ENCODE measurements around the gene BRMS1L. TPM values are rescaled to one million over a fixed set of nuclear protein-coding genes. Genes with fewer than 3 reads are reported as not detected.
A peak's percentile ranks its signal among the peaks of the same experiment; 100 is the strongest.

BRMS1L gene
- total and polyA plus RNA-seq, 2 of the 13 experiments (the other 11 are each of a cell fraction or from before 2014, with no cell fraction given): 21.1 to 23.8 TPM

GRCh38 chr14:35826218-35826951 is at the start of gene BRMS1L (continued):
- TF ChIP-seq ZBTB39 (CRISPR knock-in tag; IDR thresholded peaks at IDR 0.05) (no peak), ZEB1 (IDR thresholded peaks at IDR 0.05; ENCODE audit: insufficient replicate concordance, low read depth) (peak; percentile 79), SP2 (CRISPR knock-in tag; IDR thresholded peaks at IDR 0.05) (peak; percentile 88), ZNF501 (CRISPR knock-in tag; IDR thresholded peaks at IDR 0.05) (peak; percentile 100), ZNF414 (CRISPR knock-in tag; IDR thresholded peaks at IDR 0.05) (peak; percentile 100), NR2F6 (IDR thresholded peaks at IDR 0.05) (no peak), NR2F6 (CRISPR knock-in tag; IDR thresholded peaks at IDR 0.05) (peak; percentile 59; the same call in 1 of the 2 replicates), SATB2 (CRISPR knock-in tag; IDR thresholded peaks at IDR 0.05) (no peak; the same call in 1 of the 2 replicates), ZNF773 (CRISPR knock-in tag; IDR thresholded peaks at IDR 0.05; ENCODE audit: borderline replicate concordance) (peak; percentile 94; the same call in 1 of the 2 replicates), POGK (CRISPR knock-in tag; conservative IDR thresholded peaks at IDR 0.05) (peak; percentile 100), EZH2 (conservative IDR thresholded peaks at IDR 0.05; ENCODE audit: low read depth, low read length) (no peak)
- TF ChIP-seq, protein P1, sequence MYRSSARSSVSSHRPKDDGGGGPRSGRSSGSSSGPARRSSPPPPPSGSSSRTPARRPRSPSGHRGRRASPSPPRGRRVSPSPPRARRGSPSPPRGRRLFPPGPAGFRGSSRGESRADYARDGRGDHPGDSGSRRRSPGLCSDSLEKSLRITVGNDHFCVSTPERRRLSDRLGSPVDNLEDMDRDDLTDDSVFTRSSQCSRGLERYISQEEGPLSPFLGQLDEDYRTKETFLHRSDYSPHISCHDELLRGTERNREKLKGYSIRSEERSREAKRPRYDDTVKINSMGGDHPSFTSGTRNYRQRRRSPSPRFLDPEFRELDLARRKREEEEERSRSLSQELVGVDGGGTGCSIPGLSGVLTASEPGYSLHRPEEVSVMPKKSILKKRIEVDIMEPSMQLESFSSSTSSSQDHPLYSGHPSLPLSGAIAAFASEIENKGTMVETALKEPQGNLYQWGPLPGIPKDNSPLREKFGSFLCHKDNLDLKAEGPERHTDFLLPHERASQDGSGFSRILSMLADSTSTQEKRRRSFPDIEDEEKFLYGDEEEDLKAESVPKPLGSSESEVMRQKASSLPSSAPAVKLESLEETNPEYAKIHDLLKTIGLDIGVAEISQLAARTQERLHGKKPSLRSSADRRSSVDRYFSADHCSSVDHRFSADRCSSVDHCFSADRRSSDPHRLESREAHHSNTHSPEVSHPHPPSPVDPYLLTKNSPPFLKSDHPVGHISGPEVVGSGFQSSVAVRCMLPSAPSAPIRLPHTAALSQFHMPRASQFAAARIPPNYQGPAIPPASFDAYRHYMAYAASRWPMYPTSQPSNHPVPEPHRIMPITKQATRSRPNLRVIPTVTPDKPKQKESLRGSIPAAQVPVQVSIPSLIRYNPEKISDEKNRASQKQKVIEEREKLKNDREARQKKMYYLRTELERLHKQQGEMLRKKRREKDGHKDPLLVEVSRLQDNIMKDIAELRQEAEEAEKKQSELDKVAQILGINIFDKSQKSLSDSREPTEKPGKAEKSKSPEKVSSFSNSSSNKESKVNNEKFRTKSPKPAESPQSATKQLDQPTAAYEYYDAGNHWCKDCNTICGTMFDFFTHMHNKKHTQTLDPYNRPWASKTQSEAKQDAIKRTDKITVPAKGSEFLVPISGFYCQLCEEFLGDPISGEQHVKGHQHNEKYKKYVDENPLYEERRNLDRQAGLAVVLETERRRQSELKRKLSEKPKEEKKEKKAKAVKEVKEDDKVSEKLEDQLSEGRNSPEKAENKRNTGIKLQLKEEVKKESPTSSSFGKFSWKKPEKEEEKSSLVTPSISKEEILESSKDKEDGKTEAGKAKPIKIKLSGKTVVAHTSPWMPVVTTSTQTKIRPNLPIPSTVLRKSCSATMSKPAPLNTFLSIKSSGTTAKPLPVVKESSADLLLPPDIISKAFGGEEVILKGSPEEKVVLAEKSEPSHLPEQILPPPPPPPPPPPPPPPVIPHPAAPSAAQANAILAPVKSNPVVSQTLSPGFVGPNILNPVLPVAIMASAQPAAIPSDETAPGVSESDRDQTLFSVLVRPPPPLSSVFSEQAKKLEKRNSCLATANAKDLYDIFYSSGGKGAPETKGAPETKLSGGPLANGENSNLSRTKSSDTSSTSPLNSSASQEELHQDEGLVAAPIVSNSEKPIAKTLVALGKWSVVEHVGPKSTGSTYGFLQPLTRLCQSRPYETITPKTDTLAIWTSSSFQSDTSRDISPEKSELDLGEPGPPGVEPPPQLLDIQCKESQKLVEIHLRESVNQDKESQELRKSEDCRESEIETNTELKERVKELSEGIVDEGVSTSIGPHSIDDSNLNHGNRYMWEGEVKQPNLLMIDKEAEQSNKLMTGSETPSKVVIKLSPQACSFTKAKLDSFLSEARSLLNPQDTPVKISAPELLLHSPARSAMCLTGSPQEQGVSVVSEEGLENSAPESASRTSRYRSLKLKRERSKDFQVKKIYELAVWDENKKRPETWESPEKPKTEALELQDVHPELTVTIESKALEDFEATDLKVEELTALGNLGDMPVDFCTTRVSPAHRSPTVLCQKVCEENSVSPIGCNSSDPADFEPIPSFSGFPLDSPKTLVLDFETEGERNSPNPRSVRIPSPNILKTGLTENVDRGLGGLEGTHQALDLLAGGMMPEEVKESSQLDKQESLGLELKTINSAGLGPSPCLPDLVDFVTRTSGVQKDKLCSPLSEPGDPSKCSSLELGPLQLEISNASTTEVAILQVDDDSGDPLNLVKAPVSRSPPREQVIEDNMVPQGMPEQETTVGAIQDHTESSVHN (CRISPR knock-in tag; IDR thresholded peaks at IDR 0.05): peak; percentile 98
- TF ChIP-seq, protein P2, sequence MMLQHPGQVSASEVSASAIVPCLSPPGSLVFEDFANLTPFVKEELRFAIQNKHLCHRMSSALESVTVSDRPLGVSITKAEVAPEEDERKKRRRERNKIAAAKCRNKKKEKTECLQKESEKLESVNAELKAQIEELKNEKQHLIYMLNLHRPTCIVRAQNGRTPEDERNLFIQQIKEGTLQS (CRISPR knock-in tag; IDR thresholded peaks at IDR 0.05): peak; percentile 83

All from HepG2 (cell line).